Esophagus squamous epithelium (tissue), 5 donors: ENCODE data around the gene CALN1. TPM values are rescaled to one million over a fixed set of nuclear protein-coding genes. Genes with fewer than 3 reads are reported as not detected.
"Not testable (repeated sequence)": the region's sequence is repeated elsewhere in the genome, so short reads cannot be mapped to it uniquely, and the experiment has no call there.

Source experiments
- DNase-seq: peaks from one replicate; lab custom pipeline; 2025; lab: John Stamatoyannopoulos, UW
- H3K27ac ChIP-seq, 4 donors: fragments of 200-600 bp; sonication (generic); one replicate each; pipeline ENCODE4 v1.5.1; 2016 to 2019; ENCODE audit warnings: mild to moderate bottlenecking in 1 of 4
- H3K27me3 ChIP-seq, 4 donors: fragments of 200-600 bp; sonication (generic); 1 replicate in 3 of 4; 2 replicates in 1 of 4; pipeline versions ENCODE4 v1.5.1 to v1.6.0; 2017 to 2021; ENCODE audit warnings: antibody characterized with exemption in 1 of 4
- H3K36me3 ChIP-seq, 3 donors: fragments of 200-600 bp; sonication (generic); one replicate each; pipeline ENCODE4 v1.5.1; 2016 to 2019
- H3K4me1 ChIP-seq, 3 donors: fragments of 200-600 bp; sonication (generic); one replicate each; pipeline ENCODE4 v1.5.1; 2017 to 2019
- H3K4me3 ChIP-seq, 4 donors: fragments of 200-600 bp; sonication (generic); 1 replicate in 3 of 4; 2 replicates in 1 of 4; pipeline ENCODE4 v1.5.1; 2016 to 2019; ENCODE audit warnings: mild to moderate bottlenecking in 2 of 4, moderate library complexity in 1 of 4
- H3K9me3 ChIP-seq, 3 donors: fragments of 200-600 bp; sonication (generic); one replicate each; pipeline ENCODE4 v1.5.1; 2016 to 2019
- POLR2A ChIP-seq, 4 donors: fragments of 450-650 bp; IDR thresholded peaks; one replicate each; pipeline ENCODE4 v1.6.1; 2017; ENCODE audit warnings: antibody characterized with exemption in 4 of 4, mild to moderate bottlenecking in 4 of 4, moderate library complexity in 3 of 4
- WGBS, 2 donors: methylation state at CpG; one replicate each; pipeline ENCODE4 v1.1.5; 2018; 5-methylcytosine and 5-hydroxymethylcytosine counted together
- intact Hi-C: fragments of 100-400 bp; cut with DNase I; formaldehyde crosslinking; loops from one replicate; pipeline ENCODE4 v1.15.0; 2022
- total RNA-seq, 4 donors: library from RNA; depleted of rRNA; stranded (reverse); fragments of >200 nt; gene quantifications; one replicate each; pipeline ENCODE4 v1.1.0, GENCODE V29; 2016
- TF ChIP-seq, protein P1 (sequence below), 6 experiments: fragments of 450-650 bp in 4 of 6; fragments of 200-600 bp in 2 of 6; sonication (generic) in 2 of 6; IDR thresholded peaks; one replicate each; pipeline ENCODE4 v1.5.1; 2016 to 2019; ENCODE audit warnings: antibody characterized with exemption in 6 of 6, mild to moderate bottlenecking in 4 of 6, moderate library complexity in 4 of 6
- donor health status: DM: yes; HTN: yes; CAD: no.

CALN1 gene
- total RNA-seq, 4 donors from 2014 or later: 0.83 TPM; not detected in 3

DNA sequence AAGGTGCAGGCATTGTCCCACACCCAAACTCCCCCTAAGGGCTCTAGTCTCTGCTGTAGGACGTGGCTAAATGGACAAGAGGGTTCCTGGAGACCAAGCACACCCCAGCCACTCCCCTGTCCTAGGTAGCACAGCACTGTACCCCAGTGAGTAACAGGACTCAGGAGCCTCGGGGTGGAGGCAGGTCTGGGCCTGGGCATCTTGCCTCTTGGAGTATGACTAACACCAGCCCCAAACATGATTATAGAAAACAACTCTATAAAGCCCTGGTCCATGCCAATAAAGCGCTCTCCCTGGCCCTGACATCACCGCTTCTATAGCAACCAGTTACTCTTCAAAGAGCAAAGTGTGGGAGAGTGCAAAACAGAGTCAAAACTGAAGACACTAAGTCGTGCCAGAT lies 195.0 kb downstream of the CALN1 start:
- no peaks in the 10 kb centered on the region for H3K9me3 ChIP-seq
- no peak for DNase-seq
- H3K4me3 ChIP-seq: no peak overlapping the region
- H3K4me1 ChIP-seq: peaks cover 0 to 5% (median 0%) of the 10 kb centered on the region in 3 donors
- no peak for TF ChIP-seq POLR2A (IDR thresholded peaks at IDR 0.05)
- TF ChIP-seq, protein P1, sequence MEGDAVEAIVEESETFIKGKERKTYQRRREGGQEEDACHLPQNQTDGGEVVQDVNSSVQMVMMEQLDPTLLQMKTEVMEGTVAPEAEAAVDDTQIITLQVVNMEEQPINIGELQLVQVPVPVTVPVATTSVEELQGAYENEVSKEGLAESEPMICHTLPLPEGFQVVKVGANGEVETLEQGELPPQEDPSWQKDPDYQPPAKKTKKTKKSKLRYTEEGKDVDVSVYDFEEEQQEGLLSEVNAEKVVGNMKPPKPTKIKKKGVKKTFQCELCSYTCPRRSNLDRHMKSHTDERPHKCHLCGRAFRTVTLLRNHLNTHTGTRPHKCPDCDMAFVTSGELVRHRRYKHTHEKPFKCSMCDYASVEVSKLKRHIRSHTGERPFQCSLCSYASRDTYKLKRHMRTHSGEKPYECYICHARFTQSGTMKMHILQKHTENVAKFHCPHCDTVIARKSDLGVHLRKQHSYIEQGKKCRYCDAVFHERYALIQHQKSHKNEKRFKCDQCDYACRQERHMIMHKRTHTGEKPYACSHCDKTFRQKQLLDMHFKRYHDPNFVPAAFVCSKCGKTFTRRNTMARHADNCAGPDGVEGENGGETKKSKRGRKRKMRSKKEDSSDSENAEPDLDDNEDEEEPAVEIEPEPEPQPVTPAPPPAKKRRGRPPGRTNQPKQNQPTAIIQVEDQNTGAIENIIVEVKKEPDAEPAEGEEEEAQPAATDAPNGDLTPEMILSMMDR (IDR thresholded peaks at IDR 0.05): no peak
- intact Hi-C loops: no loop called here
- 0 to 30% methylated on average over 1 to 4 of the region's 5 CpGs for WGBS, 2 donors
- H3K27me3 ChIP-seq: no peaks in the 10 kb centered on the region
- no peaks in the 10 kb centered on the region for H3K36me3 ChIP-seq
- peak overlapping the region in 2 of 4 donors; percentile 19 to 50 for H3K27ac ChIP-seq

DNA sequence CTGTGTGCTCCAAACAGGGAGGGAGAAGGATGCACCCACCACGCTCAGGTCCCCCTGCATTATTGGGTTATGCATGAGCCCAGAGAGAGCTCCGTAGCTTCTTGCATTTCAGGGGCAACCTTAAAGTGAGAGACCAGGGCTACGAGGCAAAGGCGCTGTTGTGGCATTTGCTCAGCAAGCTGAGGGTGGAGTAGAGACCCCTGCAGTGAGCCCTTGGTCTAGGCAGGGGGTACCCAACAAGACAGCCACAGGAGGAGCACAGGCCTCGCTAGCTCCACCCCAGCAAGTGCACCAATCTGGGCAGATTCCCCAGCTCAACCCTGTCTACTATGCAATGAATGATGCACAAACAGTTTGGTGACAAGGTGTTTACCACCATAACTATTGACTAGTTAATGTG lies 198.4 kb downstream of the CALN1 start:
- WGBS, 2 donors: 61 to 78% methylated on average over 1 to 3 of the region's 5 CpGs
- H3K27me3 ChIP-seq: no peaks in the 10 kb centered on the region
- TF ChIP-seq POLR2A (IDR thresholded peaks at IDR 0.05): no peak
- TF ChIP-seq, protein P1 (IDR thresholded peaks at IDR 0.05): no peak
- H3K9me3 ChIP-seq: no peaks in the 10 kb centered on the region
- no peak overlapping the region for H3K27ac ChIP-seq
- no peak overlapping the region for H3K4me3 ChIP-seq
- DNase-seq: no peak
- intact Hi-C loops: no loop called here
- no peaks in the 10 kb centered on the region for H3K36me3 ChIP-seq
- H3K4me1 ChIP-seq: peaks cover 0 to 5% (median 0%) of the 10 kb centered on the region in 3 donors

DNA sequence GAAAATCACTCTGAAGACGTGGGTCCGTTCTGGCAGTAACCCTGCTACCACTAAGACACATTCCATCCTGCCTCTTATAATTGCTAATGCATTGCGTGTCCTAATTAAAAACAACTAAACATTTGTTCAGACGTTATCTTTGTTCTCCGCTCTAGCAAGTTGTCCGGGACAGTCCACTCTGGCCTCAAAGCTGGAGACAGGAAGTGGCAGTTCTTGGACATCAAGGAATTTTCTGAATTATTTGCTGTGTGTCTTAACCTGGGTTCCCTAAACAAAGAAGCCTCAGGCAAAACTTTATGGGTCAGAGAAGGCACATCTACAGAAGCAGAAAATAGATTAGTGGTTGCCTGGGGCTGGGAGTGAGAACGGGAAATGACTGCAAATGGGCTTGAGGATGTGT lies 199.1 kb downstream of the CALN1 start:
- Histone ChIP-seq H3K9me3 (no peaks in the 10 kb centered on the region), H3K27ac (no peak overlapping the region), H3K4me3 (no peak overlapping the region), H3K4me1 (peaks cover 0 to 5% (median 0%) of the 10 kb centered on the region in 3 donors), H3K27me3 (no peaks in the 10 kb centered on the region), H3K36me3 (no peaks in the 10 kb centered on the region)
- intact Hi-C loops: no loop called here
- 66 to 76% methylated on average over 6 to 7 of the region's 7 CpGs for whole genome bisulfite sequencing, 2 donors
- DNase-seq: no peak
- no peak for TF ChIP-seq POLR2A (IDR thresholded peaks at IDR 0.05)
- TF ChIP-seq, protein P1 (IDR thresholded peaks at IDR 0.05): no peak

DNA sequence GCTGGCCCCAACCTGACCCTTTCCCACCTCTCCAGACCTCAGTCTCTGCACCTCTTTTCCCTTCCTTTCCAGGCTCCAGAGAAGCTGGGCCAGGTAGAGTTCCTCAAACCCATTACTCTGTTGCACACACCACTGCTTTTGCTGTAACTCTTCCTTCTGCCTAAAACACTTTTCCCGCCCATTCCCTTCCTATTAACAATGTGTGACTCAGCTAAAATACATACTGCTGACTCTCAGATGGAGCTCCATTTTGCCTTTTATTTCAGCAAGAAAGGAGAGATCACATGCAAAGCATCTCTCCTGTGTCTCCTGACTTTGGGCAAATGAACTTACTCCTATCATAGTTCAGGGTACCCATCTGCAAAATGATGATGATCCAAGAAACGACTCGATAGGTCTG lies 201.0 kb downstream of the CALN1 start:
- H3K4me3 ChIP-seq: no peak overlapping the region
- H3K9me3 ChIP-seq: no peaks in the 10 kb centered on the region
- H3K27me3 ChIP-seq: no peaks in the 10 kb centered on the region
- no peaks in the 10 kb centered on the region for H3K4me1 ChIP-seq
- no peak overlapping the region for H3K27ac ChIP-seq
- intact Hi-C loops: no loop called here
- TF ChIP-seq POLR2A (IDR thresholded peaks at IDR 0.05): no peak
- TF ChIP-seq, protein P1 (IDR thresholded peaks at IDR 0.05): no peak
- no peak for DNase-seq
- WGBS, 2 donors: 84 to 85% methylated on average over 3 of the region's 3 CpGs
- H3K36me3 ChIP-seq: no peaks in the 10 kb centered on the region

DNA sequence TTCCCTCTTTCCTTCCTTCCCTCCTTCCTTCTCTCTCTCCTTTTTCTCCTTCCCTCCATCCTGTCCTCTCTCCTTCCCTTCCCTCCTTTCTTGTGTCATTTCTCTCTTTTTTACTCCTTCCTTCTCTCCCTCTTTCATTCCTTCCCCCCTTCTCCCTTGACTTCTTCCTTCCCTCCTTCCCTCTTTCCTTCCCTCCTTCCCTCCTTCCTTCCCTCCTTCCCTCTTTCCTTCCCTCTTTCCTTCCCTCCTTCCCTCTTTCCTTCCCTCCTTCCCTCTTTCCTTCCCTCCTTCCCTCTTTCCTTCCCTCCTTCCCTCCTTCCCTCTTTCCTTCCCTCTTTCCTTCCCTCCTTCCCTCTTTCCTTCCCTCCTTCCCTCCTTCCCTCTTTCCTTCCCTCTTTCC lies 203.1 kb downstream of the CALN1 start:
- DNase-seq, H3K27me3 ChIP-seq, H3K27ac ChIP-seq, H3K4me1 ChIP-seq, intact Hi-C loops, H3K4me3 ChIP-seq, H3K36me3 ChIP-seq, H3K9me3 ChIP-seq: not testable (repeated sequence)

DNA sequence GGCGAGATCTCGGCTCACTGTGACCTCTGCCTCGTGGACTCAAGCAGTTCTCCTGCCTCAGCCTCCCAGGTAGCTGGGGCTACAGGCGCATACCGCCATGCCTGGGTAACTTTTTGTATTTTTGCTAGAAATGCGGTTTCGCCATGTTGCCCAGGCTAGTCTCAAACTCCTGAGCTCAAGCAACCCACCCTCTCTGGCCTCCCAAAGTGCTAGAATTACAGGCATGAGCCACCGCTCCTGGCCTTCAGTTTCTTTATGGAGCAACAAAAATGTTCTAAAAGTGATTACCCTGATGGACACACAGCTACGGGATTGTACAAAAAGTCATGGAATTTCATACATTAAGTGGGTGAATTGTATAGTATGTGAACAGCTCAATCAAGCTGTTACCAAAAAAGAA lies 216.0 kb downstream of the CALN1 start:
- Histone ChIP-seq H3K27ac (no peak overlapping the region), H3K36me3 (no peaks in the 10 kb centered on the region), H3K27me3 (no peaks in the 10 kb centered on the region), H3K4me3 (no peak overlapping the region), H3K9me3 (no peaks in the 10 kb centered on the region), H3K4me1 (no peaks in the 10 kb centered on the region)
- intact Hi-C loops: no loop called here
- no peak for TF ChIP-seq POLR2A (IDR thresholded peaks at IDR 0.05)
- TF ChIP-seq, protein P1 (IDR thresholded peaks at IDR 0.05): no peak
- WGBS, 2 donors: 69 to 83% methylated on average over 8 to 9 of the region's 9 CpGs
- no peak for DNase-seq
